GF-D8 (cell line): ENCODE data around the gene TSPAN5.

Experiments used
- DNase-seq: peaks from one replicate; lab custom pipeline; 2025; lab: John Stamatoyannopoulos, UW

The TSPAN5 gene

DNA sequence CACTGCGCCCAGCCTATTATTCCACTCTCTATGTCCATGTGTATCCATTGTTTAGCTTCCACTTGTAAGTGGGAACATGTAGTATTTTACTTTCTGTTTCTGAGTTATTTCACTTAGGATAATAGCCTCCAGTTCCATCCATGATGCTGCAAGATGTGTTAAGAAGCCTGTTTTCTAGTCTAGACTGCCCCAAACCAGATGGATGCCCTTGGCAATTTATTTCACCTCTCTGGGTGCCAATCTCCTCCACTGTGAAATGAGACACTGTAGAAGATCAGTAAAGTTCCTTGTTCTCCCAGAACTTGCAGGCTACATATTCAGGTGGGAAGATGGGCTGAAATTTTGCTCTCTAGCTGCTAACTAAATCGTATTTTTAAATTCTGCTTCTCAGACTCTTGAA, 72.8 kb downstream of the TSPAN5 start:
- DNase-seq: no peak

DNA sequence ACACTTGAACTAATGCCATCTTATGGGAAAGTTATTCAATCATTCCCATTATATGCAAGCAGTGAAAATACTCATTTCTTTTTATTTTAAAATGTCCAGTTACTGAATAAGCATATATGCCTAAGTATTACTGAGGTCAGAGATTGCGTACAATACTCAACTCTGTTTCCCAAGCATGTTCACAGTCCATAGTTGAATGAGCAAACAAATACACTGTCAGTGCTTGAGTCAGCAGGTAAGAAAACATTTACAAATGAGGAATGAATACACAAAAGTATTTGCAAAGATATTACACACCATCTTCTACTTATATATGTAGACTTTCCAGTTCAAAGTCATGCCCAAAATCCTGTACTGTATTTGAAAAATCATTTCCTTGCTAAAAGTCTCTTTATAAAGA, 74.1 kb downstream of the TSPAN5 start:
- DNase-seq: no peak

DNA sequence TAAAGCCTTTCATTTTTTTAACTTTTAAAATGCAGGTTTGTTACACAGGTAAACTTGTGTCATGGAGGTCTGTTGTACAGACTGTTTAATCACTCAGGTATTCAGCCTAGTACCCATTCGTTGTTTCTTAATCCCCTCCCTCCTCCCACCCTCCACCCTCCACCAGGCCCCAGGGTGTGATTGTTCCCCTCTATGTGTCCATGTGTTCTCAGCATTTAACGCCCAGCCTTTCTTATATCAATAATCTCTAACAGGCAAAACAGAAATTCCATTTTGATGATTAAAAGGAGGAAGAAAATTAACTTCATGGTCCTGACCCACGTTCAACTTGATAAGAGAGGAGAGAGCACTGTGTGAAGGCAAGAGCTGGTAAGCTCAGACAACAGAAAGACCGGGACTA, 75.1 kb downstream of the TSPAN5 start:
- no peak for DNase-seq

DNA sequence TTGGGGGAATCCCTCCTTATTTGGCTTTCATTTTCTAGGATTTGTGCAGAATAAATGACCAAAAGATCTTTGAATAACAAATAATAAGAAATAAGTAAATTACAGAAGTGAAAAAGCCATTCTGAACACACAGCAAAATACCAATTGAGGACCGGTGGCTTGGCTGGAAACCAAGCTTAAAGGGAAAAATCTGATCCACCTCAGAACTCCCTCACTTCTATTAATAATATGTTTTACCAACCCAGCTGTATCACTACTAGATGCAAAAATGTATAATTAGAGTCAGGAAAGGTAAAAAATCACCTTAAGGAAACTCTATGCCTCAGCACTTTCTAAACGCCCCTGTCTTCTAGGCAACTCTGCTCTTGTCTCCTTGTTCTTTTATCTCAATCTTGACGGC, 77.3 kb downstream of the TSPAN5 start:
- no peak for DNase-seq

DNA sequence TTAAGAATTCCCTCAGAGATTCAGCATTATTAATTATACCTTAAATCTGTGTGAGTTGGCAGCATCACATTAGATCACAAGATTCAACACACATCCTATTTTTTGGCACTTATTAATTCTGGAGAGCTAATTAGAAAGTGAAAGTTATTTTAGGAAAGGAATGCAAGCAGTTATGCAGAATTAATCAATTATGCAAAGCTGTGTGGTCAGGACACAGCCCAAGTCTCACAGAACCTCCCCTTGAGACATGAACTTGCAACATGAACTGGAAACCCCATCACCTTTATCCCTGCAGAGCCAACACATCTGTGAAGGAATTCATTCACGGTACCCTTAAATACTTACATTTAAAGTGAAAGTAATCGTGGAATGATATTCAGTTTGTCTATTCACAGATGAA, 80.5 kb downstream of the TSPAN5 start:
- DNase-seq: no peak

DNA sequence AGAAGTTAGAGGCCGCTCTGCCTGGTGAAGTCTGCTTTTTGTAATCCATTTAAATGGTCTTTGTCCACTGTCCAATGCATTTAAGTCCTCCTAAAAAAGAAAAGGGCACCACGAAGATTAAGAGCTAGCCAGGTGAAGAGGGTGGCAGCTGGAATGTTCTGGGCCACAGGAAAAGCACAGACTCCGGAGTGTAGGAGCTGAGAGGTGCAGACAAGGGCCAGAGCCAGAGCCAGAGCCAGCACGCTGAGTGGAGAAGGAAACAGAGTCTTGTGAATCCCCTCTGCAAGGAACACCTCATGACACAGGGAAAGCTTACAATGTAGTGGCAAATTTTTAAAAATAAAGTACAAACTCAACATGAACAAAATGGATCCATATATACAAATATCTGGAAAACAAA, 83.6 kb downstream of the TSPAN5 start:
- no peak for DNase-seq

DNA sequence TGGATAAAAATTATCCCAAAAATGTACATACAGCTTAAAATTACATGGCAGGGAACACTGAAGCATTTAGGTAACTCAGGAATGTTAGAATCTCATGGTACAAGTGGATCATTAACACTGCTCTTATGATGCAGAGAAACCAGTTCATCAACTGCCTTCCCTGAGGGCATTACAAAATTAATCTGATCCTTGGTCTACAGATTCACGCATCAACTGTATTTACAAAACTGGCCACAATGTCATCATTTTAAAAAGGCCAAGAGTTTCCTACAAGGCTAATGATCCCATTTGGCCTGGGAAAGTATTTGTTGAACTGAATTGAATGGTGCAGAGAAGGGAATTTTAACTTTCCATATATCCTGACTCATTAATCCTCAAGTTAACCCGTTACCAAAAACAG, 84.6 kb downstream of the TSPAN5 start:
- no peak for DNase-seq

DNA sequence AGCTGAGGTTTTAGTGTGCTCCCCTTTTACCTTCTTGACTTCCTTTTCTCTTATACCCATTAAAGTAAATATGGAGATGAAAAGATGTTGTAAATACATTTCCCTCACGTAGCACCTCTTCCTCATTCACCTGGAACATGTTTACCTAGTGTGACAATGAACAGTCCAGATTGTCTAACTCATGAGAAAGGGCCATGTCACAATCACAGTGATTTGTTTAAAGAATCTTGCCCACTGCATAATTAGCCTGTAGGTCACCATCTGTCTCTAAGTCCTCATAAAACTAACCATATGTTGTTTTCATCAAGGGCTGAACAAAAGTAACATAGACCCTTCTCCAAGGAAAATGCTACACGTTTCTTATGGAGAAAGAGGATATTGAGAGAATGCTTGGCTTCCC, 85.7 kb downstream of the TSPAN5 start:
- no peak for DNase-seq

DNA sequence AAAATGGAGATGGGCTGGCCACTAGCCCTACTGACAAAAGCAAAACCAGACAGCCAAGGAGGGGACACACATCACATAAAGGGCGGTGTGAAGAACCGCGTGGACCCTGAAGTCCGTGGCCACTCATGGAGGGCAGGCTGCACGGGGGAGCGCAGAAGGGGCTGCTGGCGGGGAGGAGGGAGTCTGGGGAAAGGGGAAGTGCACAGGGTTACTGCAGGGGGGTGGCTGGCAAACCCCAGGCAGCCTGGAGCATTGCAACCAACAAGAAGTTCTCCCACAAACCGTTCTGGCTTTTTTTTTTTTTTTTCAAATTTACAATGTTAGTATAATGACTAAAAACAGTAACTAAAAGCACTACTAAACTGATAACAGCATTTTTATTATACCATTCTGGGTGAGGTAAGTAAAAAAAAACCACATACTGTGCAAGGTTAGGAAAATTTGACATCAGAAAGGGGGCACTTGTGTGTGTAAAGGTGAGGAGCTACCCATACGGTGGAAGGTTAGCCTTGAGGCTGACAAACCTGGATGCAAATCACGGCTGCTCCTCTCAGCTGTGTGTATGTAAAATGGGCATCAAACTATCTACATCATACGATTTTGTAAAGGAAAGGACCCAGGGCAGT, 87.1 kb downstream of the TSPAN5 start:
- no peak for DNase-seq

DNA sequence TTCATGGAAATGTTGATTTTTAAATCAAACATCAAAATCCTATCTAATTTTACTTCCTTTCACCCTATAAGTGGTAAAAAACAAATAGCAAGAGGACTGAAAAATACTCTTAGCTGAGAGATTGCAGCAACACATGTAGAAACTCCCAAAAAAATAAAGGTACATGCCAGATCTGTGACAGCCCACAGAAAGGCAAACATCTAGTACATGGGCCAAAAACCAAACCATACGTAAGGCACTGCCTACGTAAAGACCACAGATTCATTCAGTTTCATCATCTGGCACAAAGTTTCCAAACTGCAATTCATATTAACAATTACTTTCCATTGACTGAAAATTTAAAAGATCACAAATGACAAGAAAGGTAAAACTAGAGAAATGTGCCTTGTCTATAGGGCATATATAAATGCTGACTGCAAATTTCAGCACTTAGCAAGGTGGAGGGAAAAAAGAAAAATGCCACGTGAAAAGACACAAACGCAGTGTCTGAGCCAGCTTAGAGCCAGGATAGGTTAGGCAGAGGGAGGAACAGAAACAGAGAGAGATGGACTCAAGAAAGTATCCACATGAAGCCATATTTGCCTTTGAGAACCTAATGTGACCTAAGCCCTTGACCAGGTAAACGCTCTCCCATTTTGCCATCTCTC, 88.1 kb downstream of the TSPAN5 start:
- DNase-seq: no peak

DNA sequence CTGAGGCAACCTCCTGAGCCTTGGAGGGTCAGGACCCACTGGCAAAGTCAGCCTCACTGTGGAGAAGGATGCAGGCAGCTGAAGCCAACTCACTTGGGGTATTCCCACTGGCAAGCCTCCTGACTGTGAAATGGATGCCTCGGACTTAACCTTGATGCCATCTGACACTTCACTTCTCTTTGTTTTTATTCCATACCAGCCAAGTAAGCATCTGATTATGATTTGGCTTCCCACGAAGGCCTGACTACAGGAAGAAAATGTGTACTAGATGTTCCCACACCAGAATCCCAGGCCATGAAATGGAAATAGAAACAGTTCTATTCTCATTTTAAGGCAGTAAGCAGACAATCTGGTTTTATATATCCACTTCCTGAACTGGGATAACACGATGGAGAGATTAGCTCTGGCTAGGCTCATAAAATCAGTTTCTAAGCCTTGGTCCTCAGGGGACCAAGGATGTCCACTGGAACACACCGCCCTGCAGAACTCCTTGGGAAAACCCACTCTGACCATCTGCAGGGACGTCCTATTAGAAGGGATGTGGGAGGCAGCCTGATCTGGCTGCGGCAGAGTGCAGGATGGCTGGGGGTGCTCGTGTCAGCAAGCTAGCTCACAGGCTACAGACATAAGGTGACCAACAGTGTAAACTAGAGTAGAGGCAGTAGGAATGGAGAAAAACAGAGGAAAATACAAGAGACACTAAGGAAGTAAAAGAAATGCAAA, 89.3 kb downstream of the TSPAN5 start:
- DNase-seq: no peak

DNA sequence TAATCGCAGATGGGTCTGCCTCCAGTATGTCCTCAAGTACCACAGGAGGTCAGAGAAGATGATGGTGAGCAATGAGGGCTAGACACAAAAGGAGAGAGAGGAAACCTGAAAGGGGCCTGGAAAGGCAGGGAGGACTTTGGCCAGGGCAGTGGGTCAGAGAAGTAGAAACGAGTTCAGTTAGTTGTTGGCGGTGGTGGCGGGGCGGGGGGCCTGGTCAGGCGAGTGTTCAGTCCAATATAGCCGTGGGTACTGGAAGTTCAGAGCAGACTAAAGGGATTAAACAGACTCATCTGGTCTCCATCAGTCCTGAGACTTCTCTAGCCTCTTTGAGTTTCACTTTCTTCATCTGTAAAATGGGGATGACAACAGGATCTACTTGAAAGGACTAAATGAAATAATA, 90.8 kb downstream of the TSPAN5 start:
- no peak for DNase-seq

DNA sequence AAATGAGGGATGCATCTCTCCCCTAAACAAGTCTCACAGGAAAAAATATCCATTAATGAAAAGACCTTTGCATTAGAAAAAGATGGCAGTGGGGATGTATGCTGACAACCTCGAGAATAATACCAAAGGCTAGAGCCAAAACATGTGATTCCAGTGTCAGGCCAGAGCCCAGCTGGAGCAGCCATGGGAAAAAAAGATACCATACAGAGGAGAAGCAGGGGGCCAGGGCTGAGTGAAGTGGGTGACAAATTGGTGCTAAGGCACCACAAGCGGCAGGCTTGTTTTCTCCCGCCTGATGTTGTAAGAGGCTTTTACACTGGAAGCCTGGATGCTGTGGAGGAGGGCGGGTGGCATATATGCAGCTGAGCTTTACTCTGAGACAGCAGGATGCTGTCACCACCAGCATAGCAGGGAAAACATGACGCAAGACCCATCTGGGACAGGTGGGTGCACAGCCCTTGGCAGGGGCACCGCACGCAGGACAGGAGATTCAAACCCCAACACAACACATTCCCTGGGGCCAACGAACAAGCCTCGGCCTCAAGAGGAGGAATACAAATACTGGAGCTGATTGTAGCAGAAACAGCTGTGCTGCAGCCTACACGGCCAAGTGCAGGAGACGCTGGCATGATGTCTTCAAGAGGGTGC, 91.9 kb downstream of the TSPAN5 start:
- no peak for DNase-seq

DNA sequence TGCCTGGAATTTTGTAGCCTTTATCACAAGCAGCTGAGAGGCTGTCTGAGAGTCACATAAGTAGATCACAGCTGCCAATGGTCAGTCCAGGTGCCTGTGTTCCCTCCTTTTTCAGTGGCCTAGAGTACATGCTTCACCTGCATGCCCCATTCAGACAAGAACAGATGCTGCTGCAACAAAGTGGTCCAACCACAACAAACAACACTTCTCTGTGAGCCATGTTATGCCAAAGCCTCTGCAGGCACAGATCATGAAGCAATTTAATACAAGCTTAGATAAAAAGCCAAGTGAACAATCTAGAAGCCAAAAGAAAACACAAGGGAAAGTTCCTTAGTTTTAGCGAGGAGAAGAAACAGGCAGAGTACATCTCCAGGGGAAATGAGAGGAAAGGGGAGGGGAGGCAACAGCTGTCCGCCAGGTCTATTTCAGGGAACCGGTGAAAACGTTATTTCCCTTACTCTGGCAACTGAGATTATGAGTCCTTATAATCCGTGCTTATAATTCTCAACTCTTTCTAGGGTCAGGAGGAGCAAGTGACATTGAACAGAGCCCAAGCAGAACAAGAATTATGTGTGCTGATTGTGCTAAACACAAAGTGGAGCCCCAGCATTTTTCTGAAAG, 92.6 kb downstream of the TSPAN5 start:
- no peak for DNase-seq

DNA sequence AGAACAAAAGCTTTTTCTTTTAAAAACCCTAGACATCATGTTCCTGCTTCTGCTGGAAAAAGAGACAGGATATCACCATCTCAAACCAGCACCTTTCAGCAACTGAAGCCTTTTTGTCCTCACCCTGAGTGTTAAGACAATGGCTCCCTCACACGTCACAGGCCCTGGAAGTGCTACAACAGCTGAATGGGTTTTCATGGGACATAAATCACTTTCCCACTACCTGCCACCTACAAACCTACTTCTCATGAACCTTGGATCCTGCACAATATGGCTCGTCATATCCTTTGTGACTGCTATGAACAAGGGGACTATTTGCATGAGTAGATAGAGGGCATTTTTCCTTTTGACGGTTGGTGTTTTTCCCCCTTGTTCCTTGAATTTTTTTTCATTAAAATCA, 93.6 kb downstream of the TSPAN5 start:
- no peak for DNase-seq

DNA sequence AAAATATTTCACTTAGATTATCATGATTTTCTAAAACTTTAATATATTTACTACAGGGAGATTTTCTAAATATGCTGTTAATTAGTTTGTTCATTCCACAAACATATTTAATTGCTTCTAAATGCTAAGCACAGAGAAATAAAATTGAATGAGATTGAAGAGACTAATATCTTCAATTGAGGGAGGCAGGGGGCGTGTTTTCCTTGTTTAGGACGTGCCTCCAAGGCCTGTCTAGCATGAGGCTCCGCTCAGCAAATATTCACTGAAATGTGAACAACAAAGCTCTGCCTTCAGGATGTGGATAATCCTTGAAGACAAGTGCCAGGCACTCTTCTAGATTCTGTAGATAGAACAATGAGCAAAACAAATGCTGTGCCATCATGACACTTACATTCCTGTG, 98.1 kb downstream of the TSPAN5 start:
- no peak for DNase-seq

DNA sequence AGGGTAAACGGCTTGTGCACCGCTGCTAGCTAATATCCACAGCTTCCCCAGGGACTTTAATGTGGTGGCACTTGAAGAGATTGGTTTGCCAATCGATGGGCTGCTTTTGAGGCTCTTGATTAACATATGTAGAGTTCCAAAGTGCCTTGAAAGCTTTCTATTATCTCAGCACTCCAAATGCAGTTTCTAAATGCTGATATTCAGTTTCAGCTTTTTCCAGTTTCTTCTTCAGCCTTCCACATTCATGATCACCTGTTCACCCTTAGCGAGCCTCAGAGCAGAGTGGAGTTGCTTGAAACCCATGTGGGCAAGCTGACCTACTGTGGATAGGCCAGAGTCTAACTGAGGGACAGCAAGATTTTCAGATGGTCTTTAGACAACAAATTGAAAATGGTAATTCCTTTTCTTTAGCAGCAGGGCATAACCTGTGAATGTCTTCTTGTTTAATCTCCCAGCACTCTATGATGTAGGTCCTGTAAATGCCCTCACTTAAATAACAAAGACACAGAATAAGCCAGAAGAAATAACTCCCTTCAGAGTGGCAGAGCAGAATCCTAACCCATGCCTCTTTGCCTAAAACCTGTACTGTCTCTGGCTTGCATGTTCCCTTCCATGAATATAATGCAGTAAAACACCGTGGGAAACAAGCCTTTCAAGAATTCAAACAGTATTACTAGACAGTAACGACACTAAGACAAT, 99.8 kb downstream of the TSPAN5 start:
- no peak for DNase-seq

DNA sequence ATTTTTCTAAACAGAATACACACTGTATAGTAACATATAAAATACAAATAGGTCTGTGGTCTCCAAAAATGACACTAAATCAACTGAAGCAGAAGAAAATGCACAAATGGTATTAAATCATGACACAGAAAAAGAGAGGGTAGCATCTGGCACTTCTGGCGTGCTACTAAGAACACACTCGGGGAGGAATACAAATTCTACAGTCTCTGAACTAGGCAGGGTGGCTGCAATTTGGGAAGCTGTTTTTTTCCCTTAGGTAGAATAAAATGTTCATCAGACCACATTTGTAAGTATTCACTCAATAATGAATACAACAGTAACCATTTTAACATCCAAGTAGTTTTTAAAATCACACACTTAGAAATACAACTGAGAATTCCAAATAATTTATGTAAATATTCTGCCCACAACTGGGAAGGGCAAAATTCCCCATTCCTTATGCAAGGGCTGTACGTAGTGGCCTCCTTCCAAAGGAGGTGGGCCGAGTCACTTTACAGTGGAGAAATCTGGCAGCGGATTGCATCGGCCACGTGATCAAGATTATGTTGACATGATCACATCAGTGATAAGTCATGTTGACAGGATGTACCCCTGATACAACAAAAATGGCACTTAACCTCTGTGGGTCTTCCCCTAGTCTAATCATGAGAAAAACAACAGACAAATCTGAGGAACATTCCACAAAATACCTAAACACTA, 101.1 kb downstream of the TSPAN5 start:
- no peak for DNase-seq

DNA sequence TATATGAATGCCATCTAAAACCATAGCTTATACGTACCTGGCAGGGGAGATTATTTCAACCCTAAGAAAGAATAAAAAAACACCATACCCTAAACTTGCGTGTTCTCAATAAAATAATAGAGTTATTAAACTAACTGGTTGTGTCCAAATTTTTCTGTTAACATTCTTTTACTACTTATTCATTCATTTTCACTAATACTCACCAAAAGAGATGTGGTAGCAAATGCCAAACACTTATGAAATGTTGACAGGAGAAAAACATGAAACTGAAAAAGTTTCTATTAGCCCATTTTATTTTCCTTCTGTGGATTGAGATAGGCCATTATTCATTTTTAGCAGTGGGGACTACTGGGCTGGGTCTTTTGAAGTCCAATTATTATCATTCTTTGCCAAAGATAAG, 102.0 kb downstream of the TSPAN5 start:
- DNase-seq: no peak

DNA sequence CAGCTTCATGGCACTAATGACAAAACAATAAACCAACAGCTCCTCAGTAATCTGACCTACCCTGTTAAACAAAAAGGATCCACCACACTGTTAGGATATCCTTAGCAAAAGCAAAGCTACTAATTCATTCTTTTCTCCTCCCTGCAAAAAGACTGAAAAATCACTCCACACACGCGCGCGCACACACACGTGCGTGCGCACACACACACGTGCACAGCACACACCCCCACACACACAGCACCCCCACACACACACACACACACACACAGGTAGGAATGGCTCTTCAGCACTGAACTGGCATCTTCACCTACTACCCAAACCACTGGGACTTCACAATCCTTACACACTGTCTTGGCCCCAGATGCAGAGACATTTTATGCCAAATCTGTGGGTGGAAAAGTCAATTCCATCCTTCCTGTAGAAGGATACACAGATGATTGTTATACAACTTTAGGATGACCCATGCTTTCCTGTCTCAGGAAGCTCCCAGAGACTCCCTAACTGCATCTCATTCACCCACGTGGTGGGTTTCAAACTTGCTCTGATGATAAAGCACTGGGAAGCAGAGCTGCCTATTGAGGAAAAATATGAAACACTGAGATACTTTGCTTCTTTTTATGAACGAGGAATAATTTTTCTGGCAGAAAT, 102.5 kb downstream of the TSPAN5 start:
- no peak for DNase-seq
